Measurements from ENCODE around the gene TEC. TPM values are rescaled to one million over a fixed set of nuclear protein-coding genes. Genes with fewer than 3 reads are reported as not detected.

TEC gene
- total RNA-seq, 1 donor from 2014 or later: 0.91 TPM

GRCh38 chr4:48129307-48130014 is 140.2 kb downstream of the TEC start:
- intact Hi-C loops (cut with micrococcal nuclease): loop anchor here (1.0 to 10.0 kb wide), 10 partner anchors 141 to 1115 kb away; partner anchors contain the start of genes COMMD8, CORIN, FRYL and NFXL1

GRCh38 chr4:48127682-48128404 is 141.8 kb downstream of the TEC start:
- intact Hi-C loops (cut with micrococcal nuclease): loop anchor here (1.0 to 5.0 kb wide), 10 partner anchors 11 to 834 kb away; partner anchors contain the start of genes COMMD8, FRYL and SLAIN2

DNA sequence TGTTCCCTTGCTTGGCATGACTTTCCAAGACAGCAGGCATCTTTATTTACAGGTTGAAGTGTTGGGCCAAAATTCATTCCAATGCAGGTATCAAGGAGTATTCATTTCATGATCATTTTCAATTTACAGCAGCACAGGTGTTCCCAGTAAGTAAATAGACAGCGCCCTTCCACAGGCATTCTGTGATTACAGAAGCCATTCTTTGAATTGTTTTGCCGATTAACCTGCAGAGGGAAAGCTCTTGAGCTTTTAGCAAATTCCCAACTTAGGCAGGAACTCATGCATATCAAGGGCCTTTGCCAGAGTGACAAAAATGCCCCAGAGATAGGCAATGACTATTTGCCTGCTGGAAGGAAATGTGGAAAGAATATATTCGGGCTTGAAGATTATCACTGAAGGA is 142.4 kb downstream of the TEC start:
- intact Hi-C loops (cut with micrococcal nuclease): loop anchor here (1.0 to 5.0 kb wide), 4 partner anchors 148 to 835 kb away; no protein-coding TSS in a partner anchor

DNA sequence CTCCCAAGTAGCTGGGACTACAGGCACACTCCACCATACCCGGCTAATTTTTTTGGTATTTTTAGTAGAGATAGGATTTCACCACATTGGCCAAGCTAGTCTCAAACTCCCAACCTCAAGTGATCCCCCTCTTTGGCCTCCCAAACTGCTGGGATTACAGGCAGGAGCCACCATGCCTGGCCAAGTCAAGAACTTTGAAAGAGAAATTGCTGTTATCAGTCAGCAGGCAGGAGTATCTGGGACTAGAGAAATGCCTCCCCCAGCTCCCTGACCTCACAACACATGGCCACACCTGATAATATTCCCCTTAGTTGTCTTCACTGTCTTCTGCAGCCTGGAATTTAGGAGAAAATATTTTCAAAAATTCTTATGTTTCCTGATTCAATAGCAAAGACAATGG is 143.0 kb downstream of the TEC start:
- intact Hi-C loops (cut with micrococcal nuclease): loop anchor here (1.0 to 5.0 kb wide), 4 partner anchors 149 to 836 kb away; no protein-coding TSS in a partner anchor

DNA sequence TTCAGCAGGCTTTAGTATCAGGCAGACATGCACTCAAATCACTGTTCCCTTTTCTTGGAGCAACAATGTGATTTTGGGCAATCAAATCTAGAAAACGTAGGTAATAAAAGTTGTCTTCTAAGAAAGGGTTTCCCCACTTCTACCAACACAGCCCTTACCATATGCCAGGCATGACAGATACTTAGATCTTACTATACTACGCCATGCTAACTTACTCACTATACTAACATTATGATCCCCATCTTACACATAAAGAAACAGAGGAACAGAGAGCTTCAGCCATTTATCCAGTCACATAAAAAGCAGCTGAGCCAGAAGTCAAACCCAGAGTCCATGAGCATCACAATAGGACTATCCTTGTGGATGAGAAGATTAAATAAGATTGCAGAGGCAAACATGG is 144.8 kb downstream of the TEC start:
- intact Hi-C loops (cut with micrococcal nuclease): loop anchor here (5.0 kb wide), 3 partner anchors 422 to 837 kb away; no protein-coding TSS in a partner anchor

- intact Hi-C loops (cut with micrococcal nuclease): no loop called here
Measured at GRCh38 chr4:48122756-48123155, 146.9 kb downstream of the TEC start.

DNA sequence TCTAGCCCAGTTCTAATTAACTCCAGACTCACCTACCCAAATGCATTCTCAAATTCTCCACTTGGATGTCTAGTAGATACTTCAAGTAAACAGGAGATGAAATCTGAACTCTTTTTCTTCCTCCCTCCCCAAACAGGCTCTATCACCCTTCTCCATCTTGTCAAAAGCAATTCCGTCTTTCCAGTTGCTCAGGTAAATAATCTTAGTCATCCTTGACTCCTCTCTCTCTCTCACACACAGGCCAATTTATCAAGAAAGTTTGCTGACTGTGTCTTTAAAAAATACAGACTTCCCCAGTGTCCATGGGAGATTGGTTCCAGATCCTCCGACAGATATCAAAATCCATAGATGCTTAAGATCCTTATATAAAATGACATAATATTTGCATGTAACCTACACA is 148.5 kb downstream of the TEC start:
- intact Hi-C loops (cut with micrococcal nuclease): no loop called here

DNA sequence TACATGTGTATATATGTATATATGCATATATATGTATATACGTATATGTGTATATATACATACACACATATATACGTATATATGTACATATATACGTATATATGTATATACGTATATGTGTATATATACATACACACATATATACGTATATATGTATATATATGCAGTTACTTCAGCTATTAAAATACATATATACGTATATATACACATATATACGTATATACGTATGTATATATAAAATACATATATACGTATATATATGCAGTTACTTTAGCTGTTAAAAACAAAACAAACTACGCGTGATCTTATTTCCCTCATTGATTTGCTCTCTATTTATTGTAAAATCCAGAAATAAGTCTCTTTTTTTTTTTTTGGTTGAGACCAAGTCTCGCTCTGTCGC is 149.5 kb downstream of the TEC start:
- intact Hi-C loops (cut with micrococcal nuclease): no loop called here

DNA sequence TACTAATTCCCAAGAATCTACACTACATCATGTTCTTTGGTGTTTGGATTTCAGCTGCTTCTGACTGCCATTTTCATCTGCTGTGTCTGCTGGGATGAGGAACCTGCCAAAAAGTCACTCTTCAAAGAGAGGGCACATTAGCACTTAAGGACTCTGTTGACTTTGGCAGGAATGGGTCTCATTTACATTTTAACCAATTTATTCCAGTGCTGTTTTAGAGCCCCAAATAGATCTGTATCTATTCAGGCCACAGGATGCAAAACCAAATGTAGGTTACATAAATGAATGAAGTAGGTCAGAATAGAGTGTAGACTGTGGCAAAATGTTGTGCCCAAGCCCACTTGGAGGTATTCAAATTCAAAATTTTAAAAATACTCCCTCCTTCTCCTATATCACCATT is 150.0 kb downstream of the TEC start:
- intact Hi-C loops (cut with micrococcal nuclease): no loop called here

DNA sequence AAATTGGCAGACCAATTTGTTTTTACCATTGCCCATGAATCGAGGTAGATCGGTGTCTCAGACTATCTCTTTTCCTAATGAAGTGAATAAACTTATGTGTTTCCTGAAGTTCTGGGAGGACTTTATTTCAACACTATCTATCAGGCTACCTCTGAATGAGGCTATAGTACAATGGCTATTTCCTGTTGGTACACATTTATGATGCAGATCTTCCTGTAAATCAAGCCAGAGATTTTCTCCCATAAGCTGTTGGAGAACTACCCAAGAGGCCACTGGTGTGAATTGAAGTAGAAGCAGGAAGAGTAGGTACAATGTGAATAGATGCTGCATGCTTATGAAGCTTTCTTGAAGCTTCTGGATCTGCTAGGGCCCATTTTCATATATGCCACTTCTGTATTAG is 151.6 kb downstream of the TEC start:
- intact Hi-C loops (cut with micrococcal nuclease): no loop called here

DNA sequence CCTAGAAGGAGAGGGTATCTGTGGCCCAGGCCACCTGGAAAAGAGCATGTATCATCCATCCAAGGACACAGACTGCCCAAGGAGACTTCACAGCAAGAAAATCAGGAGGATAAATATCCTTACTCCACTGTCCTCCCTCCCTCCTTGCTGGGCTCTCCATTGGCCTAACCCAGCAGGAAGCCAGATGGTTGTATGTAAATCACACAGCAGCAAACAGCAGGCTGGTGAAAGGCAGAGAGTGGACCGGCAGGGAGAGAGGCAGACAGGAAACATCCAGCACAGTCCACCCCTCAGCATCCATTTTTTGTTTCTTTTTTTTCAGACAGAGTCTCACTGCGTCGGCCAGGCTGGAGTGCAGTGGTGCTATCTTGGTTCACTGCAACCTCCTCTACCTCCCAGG is 153.1 kb downstream of the TEC start:
- intact Hi-C loops (cut with micrococcal nuclease): no loop called here

GRCh38 chr4:48114412-48114811 is 155.2 kb downstream of the TEC start:
- intact Hi-C loops (cut with micrococcal nuclease): no loop called here

- intact Hi-C loops (cut with micrococcal nuclease): no loop called here
Measured at GRCh38 chr4:48112017-48112667, 157.5 kb downstream of the TEC start.

DNA sequence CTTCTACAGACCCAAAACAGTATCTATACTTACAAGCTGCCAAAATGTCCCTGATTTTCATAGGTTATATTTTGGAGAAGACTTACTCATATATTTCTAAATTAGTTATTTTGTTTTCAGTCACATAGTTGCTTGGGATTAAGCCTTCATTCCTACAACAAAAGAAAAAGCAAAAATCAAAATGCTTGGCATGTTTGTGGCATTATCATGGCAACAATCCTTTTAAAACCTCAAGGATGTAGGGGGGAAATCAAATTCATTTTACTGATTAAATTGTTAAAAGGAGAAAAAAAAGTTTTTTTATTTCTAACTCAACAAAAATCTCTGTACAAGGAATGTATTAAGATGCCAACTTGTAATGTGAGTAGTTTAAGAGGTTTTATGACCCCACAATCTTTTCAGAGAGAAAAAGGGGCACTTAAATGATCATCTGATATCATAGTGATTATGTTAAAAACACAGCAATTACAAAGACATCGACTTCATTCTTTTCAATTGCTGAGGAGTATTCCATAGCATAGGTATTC is 159.1 kb downstream of the TEC start:
- intact Hi-C loops (cut with micrococcal nuclease): no loop called here

- intact Hi-C loops (cut with micrococcal nuclease): loop anchor here (1.0 kb wide), 4 partner anchors 19 to 183 kb away; no protein-coding TSS in a partner anchor
Measured at GRCh38 chr4:48109413-48110263, 160.0 kb downstream of the TEC start.

- intact Hi-C loops (cut with micrococcal nuclease): loop anchor here (1.0 kb wide), 4 partner anchors 20 to 182 kb away; no protein-coding TSS in a partner anchor
Measured at GRCh38 chr4:48108309-48109073, 161.1 kb downstream of the TEC start.

GRCh38 chr4:48105230-48105629 is 164.4 kb downstream of the TEC start:
- intact Hi-C loops (cut with micrococcal nuclease): no loop called here

GRCh38 chr4:48103483-48104139 is 166.0 kb downstream of the TEC start:
- intact Hi-C loops (cut with micrococcal nuclease): no loop called here

GRCh38 chr4:48102303-48102702 is 167.3 kb downstream of the TEC start:
- intact Hi-C loops (cut with micrococcal nuclease): no loop called here

Measured in T-helper 1 cell treated with Interleukin-12 subunit alpha and Interleukin-12 subunit beta and Interleukin-4 antibody, amounts not matched to agents 30 ng/mL and 1 ng/mL, for 36 hours (primary cell).